Choroid plexus epithelial cell (primary cell): ENCODE results near the gene IMPDH1.

Experiments
- DNase-seq: peaks from one replicate; pipeline ENCODE4 v3.0.0-alpha.2; 2010; ENCODE audit warnings: low read depth
- H3K4me3 ChIP-seq: 2 replicates; pipeline ENCODE4 v1.5.1; 2011; ENCODE audit warnings: low read depth, mild to moderate bottlenecking, control low read depth, low read length, moderate library complexity
- TF ChIP-seq, protein P1 (sequence below): conservative IDR thresholded peaks from 2 replicates; pipeline ENCODE4 v1.5.1; 2011; ENCODE audit warnings: low read depth, mild to moderate bottlenecking, control low read depth, inconsistent platforms, low read length, moderate library complexity

The IMPDH1 gene

GRCh38 chr7:128454808-128455542, 45.2 kb upstream of the IMPDH1 start:
- TF ChIP-seq, protein P1, sequence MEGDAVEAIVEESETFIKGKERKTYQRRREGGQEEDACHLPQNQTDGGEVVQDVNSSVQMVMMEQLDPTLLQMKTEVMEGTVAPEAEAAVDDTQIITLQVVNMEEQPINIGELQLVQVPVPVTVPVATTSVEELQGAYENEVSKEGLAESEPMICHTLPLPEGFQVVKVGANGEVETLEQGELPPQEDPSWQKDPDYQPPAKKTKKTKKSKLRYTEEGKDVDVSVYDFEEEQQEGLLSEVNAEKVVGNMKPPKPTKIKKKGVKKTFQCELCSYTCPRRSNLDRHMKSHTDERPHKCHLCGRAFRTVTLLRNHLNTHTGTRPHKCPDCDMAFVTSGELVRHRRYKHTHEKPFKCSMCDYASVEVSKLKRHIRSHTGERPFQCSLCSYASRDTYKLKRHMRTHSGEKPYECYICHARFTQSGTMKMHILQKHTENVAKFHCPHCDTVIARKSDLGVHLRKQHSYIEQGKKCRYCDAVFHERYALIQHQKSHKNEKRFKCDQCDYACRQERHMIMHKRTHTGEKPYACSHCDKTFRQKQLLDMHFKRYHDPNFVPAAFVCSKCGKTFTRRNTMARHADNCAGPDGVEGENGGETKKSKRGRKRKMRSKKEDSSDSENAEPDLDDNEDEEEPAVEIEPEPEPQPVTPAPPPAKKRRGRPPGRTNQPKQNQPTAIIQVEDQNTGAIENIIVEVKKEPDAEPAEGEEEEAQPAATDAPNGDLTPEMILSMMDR = no peak
- peak; percentile 76 for DNase-seq
- H3K4me3 ChIP-seq = peak overlapping the region; percentile 96

DNA sequence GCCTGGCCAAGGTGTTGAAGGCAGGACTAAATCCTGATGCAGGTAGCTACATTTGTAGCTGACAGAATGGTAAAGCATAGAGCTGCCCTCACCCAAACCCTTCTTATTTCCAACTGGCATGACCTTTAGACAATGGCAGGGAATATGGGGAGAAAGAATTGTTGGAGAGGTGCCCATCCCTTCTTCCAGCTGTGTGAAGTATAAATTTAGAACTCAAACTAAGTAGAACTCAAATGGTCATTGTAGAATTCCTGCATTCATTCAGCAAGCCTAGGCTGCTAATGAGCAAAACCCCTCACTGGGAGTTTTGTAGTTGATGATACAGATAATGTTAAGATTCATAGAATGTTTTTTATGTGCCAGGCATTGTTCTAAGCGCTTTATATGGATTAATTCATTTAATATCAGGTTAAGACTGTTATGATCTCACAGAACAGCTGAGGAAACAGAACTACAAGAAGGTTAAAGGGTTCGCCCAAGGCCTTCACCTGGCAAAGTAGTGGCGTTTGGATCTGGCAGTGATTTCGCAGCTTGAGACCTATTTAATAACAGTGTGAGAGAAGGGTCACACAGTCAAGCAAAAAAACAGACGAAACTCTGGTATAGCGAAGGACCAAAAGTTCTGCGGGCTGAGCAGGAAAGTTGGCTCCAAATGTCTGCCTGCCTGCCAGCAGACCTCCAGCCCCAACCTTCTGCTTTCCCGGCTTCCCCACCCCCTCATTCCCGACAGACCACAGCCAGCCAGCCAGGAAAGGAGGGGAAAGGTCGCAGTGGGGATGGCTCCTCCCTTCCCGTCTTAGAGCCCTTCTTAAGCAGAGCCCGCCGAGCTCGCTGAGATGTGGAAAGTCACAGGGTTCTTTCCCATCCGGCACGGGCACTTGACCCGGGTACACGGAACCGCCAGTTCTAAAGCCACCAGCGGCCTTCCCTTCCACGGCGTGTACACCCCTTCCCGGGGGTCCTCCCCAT, 44.3 kb upstream of the IMPDH1 start:
- peak overlapping the region; percentile 28 for H3K4me3 ChIP-seq
- TF ChIP-seq, protein P1 = no peak
- DNase-seq = peak; percentile 96

GRCh38 chr7:128452552-128452951, 42.8 kb upstream of the IMPDH1 start:
- H3K4me3 ChIP-seq = no peak overlapping the region
- TF ChIP-seq, protein P1 = no peak
- DNase-seq = no peak

DNA sequence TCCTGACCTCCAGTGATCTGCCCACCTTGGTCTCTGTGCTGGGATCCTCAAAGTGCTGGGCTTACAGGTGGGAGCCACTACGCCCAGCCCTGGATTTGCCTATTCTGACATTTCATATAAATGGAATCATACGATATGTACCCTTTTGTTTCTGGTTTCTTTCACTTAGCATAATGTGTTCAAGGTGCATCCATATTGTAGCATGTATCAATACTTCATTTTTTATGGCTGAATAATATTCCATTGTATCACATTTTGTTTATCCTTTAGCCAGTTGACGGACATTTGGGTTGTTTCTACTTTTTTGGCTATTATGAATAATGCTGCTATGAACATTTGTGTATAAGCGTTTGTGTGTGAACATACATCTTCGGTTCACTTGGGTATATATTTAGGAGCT, 41.1 kb upstream of the IMPDH1 start:
- no peak for DNase-seq
- no peak overlapping the region for H3K4me3 ChIP-seq
- TF ChIP-seq, protein P1 = no peak

- H3K4me3 ChIP-seq = no peak overlapping the region
- DNase-seq = no peak
- TF ChIP-seq, protein P1 = no peak
These were observed 40.6 kb upstream of the IMPDH1 start for GRCh38 chr7:128450409-128450808.

DNA sequence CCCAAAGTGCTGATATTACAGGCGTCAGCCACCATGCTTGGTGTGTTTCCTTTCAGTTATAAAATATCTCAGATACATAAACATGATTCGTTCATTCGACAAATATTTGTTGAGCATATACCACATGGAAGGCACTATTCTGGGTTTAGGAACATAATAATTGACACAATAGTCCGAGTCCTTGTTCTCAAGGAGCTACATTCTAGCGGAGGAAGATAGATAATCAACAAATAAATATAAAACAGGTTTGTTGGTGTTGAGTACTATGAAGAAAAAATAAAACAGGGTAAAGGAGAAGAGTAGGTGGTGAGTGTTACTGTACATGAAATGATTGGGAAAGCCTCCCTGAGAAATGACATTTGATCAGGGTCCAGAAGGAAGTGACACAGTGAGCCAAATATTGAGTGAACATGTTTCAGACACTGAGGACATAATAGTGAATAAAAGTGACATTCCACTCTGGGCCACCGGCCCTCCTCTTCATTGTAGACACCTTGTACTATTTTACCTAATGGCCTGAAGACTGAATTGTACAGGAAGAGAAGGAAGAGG, 39.0 kb upstream of the IMPDH1 start:
- TF ChIP-seq, protein P1 = no peak
- no peak for DNase-seq
- H3K4me3 ChIP-seq = no peak overlapping the region
